Endothelial cell of umbilical vein (primary cell): ENCODE measurements around the gene KLC4. TPM values are rescaled to one million over a fixed set of nuclear protein-coding genes. Genes with fewer than 3 reads are reported as not detected.
"Not testable (repeated sequence)": the region's sequence is repeated elsewhere in the genome, so short reads cannot be mapped to it uniquely, and the experiment has no call there.

Source experiments
- BruUV-seq: library from RNA; stranded (reverse); fragments of 400-500 nt; replicated peaks from 2 replicates; lab custom pipeline; 2021; lab: Mats Ljungman, UMichigan
- CTCF ChIA-PET: fragments of 300-600, 350-600 bp; sonication (Branson Sonifier 250); formaldehyde crosslinking; loops from one replicate; lab custom pipeline; 2021; ENCODE audit warnings: antibody characterized with exemption, inconsistent platforms; lab: Charles Lee
- POLR2A ChIA-PET: fragments of 300-600, 350-600 bp; sonication (Branson Sonifier 250); formaldehyde crosslinking; loops from one replicate; lab custom pipeline; 2021; ENCODE audit warnings: antibody characterized with exemption, inconsistent platforms; lab: Charles Lee
- DNase-seq: peaks from one replicate; pipeline ENCODE4 v3.0.0-alpha.2; 2011; ENCODE audit warnings: low read depth, low spot score
- FAIRE-seq: peaks from 2 replicates; lab custom pipeline; 2011; peaks lifted over from hg19 to GRCh38; lab: Jason Lieb, UNC
- H2AFZ ChIP-seq: 2 replicates; pipeline ENCODE4 v1.6.0; 2012; ENCODE audit warnings: low read depth, low read length, control low read depth, inconsistent platforms
- H3K27ac ChIP-seq: 2 replicates; pipeline ENCODE4 v1.5.1; 2011; ENCODE audit warnings: low read depth, mild to moderate bottlenecking, control low read depth, low read length, moderate library complexity; ENCODE audit not compliant: insufficient read depth
- H3K27me3 ChIP-seq, 2 experiments: 2 replicates each; pipeline versions ENCODE4 v1.6.0 to v1.6.1; 2011; ENCODE audit warnings: low read length in 2 of 2, mixed read lengths in 1 of 2; ENCODE audit not compliant: control insufficient read depth in 2 of 2, insufficient read depth in 2 of 2
- H3K36me3 ChIP-seq, 2 experiments: 2 replicates in 1 of 2; 3 replicates in 1 of 2; pipeline ENCODE4 v1.5.1; 2011; ENCODE audit warnings: low read length in 2 of 2, mild to moderate bottlenecking in 1 of 2, moderate library complexity in 1 of 2; ENCODE audit not compliant: control insufficient read depth in 2 of 2, insufficient read depth in 2 of 2; ENCODE audit errors: extremely low read depth in 1 of 2
- H3K4me1 ChIP-seq: 3 replicates; pipeline ENCODE4 v1.5.1; 2011; ENCODE audit warnings: mild to moderate bottlenecking, low read length; ENCODE audit not compliant: control insufficient read depth, insufficient read depth; ENCODE audit errors: extremely low read depth
- H3K4me2 ChIP-seq: 2 replicates; pipeline ENCODE4 v1.6.1; 2011; ENCODE audit warnings: low read length, control low read depth, mixed read lengths; ENCODE audit not compliant: insufficient read depth
- H3K4me3 ChIP-seq, 3 experiments: fragments of 200-600 bp in 1 of 3; sonication (generic), shearing (Covaris generic) in 1 of 3; replicated peaks in 1 of 3; 2 replicates each; pipeline ENCODE4 v1.5.1; 2011 to 2016; ENCODE audit warnings: control low read depth in 3 of 3, low read length in 3 of 3, mild to moderate bottlenecking in 2 of 3, inconsistent platforms in 1 of 3, low read depth in 1 of 3, moderate library complexity in 1 of 3; ENCODE audit not compliant: insufficient read depth in 1 of 3
- H3K79me2 ChIP-seq: 2 replicates; pipeline ENCODE4 v1.6.0; 2012; ENCODE audit warnings: low read length, inconsistent platforms; ENCODE audit not compliant: control insufficient read depth, insufficient read depth
- H3K9ac ChIP-seq: replicated peaks from 2 replicates; pipeline ENCODE3; 2011; ENCODE audit warnings: low read length, control low read depth; ENCODE audit not compliant: insufficient read depth; ENCODE audit errors: extremely low read depth
- H3K9me1 ChIP-seq: replicated peaks from 3 replicates; pipeline ENCODE4 v1.6.0; 2011; ENCODE audit warnings: mild to moderate bottlenecking, low read length; ENCODE audit not compliant: control insufficient read depth, insufficient read depth; ENCODE audit errors: extremely low read depth
- H3K9me3 ChIP-seq: replicated peaks from 2 replicates; pipeline ENCODE4 v1.5.1; 2012; ENCODE audit warnings: low read length, inconsistent platforms; ENCODE audit not compliant: control insufficient read depth, insufficient read depth
- H4K20me1 ChIP-seq: replicated peaks from 2 replicates; pipeline ENCODE3; 2011; ENCODE audit warnings: mild to moderate bottlenecking, low read length; ENCODE audit not compliant: control insufficient read depth, insufficient read depth; ENCODE audit errors: extremely low read depth
- CTCF ChIP-seq, 2 donors: IDR thresholded peaks; 1 replicate in 1 of 2; 2 replicates in 1 of 2; pipeline ENCODE4 v1.5.1; 2011; ENCODE audit warnings: low read length in 2 of 2, mild to moderate bottlenecking in 2 of 2, moderate library complexity in 2 of 2, control low read depth in 1 of 2, inconsistent platforms in 1 of 2, low read depth in 1 of 2; ENCODE audit not compliant: insufficient read depth in 1 of 2; ENCODE audit errors: extremely low read depth in 1 of 2
- EZH2 ChIP-seq: IDR thresholded peaks from 2 replicates; pipeline ENCODE4 v1.6.1; 2012; ENCODE audit warnings: borderline replicate concordance, low read depth, mild to moderate bottlenecking, moderate library complexity, low read length, inconsistent platforms; ENCODE audit not compliant: severe bottlenecking
- FOS ChIP-seq: IDR thresholded peaks from 2 replicates; pipeline ENCODE4 v1.6.1; 2011; ENCODE audit warnings: mild to moderate bottlenecking, low read length, moderate library complexity, borderline replicate concordance; ENCODE audit not compliant: insufficient read depth
- GATA2 ChIP-seq: IDR thresholded peaks from 2 replicates; pipeline ENCODE4 v1.7.0; 2011; ENCODE audit warnings: low read depth, mild to moderate bottlenecking, moderate library complexity, mixed read lengths, low read length; ENCODE audit not compliant: insufficient read length, insufficient read depth
- JUN ChIP-seq: IDR thresholded peaks from 2 replicates; pipeline ENCODE4 v1.6.1; 2011; ENCODE audit warnings: borderline replicate concordance, low read depth; ENCODE audit not compliant: insufficient read length, insufficient read depth
- MAX ChIP-seq: IDR thresholded peaks from 2 replicates; pipeline ENCODE4 v1.6.1; 2011; ENCODE audit not compliant: insufficient read depth, insufficient read length
- MYC ChIP-seq: IDR thresholded peaks from one replicate; pipeline ENCODE4 v1.6.1; 2011; ENCODE audit warnings: mild to moderate bottlenecking, low read depth, low read length
- POLR2A ChIP-seq: IDR thresholded peaks from 2 replicates; pipeline ENCODE4 v1.6.1; 2012; ENCODE audit warnings: low read depth, mild to moderate bottlenecking, control low read depth, low read length
- POLR2AphosphoS5 ChIP-seq: IDR thresholded peaks from 2 replicates; pipeline ENCODE4 v1.6.1; 2012; ENCODE audit warnings: low read depth, mild to moderate bottlenecking, control low read depth, low read length, moderate library complexity; ENCODE audit not compliant: insufficient read depth
- dilution Hi-C: fragments of 300-500 bp; cut with MboI; formaldehyde crosslinking; loops from one replicate; pipeline ENCODE4 v1.15.0; 2019; ENCODE audit warnings: low sequenced_read_pairs; ENCODE audit not compliant: extremely low pct_ligation_motif_present
- intact Hi-C: fragments of 100-400 bp; cut with micrococcal nuclease; formaldehyde crosslinking; loops from one replicate; pipeline ENCODE4 v1.10.0; 2022
- polyA plus RNA-seq, 4 experiments: library from polyadenylated mRNA; depleted of rRNA in 3 of 4; stranded (reverse) in 3 of 4; unstranded in 1 of 4; fragments of >200 nt; gene quantifications; 2 replicates each; pipeline versions ENCODE4 v1.2.1 to v1.2.3, GENCODE V29; 2011 to 2012; ENCODE audit warnings: missing spikeins in 1 of 4
- total RNA-seq: library from RNA; stranded (reverse); gene quantifications from 2 replicates; pipeline ENCODE4 v1.2.3, GENCODE V29; 2021

The KLC4 gene
- total and polyA plus RNA-seq, 2 donors (not counting 3 experiments of a cell fraction or from before 2014, with no cell fraction given) = 17.7 to 26.8 TPM

- BruUV-seq = no TSS peak
- intact Hi-C loops (no loop called here), dilution Hi-C loops (no loop called here)
- POLR2A ChIA-PET = no interaction called here
- H4K20me1 ChIP-seq = no peaks in the 10 kb centered on the region
- no peaks in the 10 kb centered on the region for H3K9me1 ChIP-seq
- H3K27ac ChIP-seq = no peak overlapping the region
- no peak overlapping the region for H3K9ac ChIP-seq
- no peak overlapping the region for H3K4me3 ChIP-seq
- no peaks in the 10 kb centered on the region for H3K27me3 ChIP-seq
- no peak for TF ChIP-seq MAX
- no peak for TF ChIP-seq MYC
- no peak for TF ChIP-seq GATA2
- no peak for TF ChIP-seq CTCF (IDR thresholded peaks at IDR 0.05; ENCODE audit: extremely low read depth in 1 of 2, insufficient read depth in 1 of 2, low read depth in 1 of 2, low read length in 2 of 2)
- no peak for TF ChIP-seq FOS
- TF ChIP-seq POLR2AphosphoS5 = no peak
- TF ChIP-seq EZH2 = no peak
- TF ChIP-seq POLR2A = no peak
- TF ChIP-seq JUN = no peak
- no peak overlapping the region for H3K4me2 ChIP-seq
- DNase-seq (no peak), FAIRE-seq (no peak)
- CTCF ChIA-PET = interaction anchor here (1.3 to 1.9 kb wide), 2 partner anchors 14 to 28 kb away, joined by 3 to 6 read pairs; no protein-coding TSS in a partner anchor
- H2AFZ ChIP-seq = no peak overlapping the region
- no peaks in the 10 kb centered on the region for H3K9me3 ChIP-seq
- H3K36me3 ChIP-seq = no peaks in the 10 kb centered on the region
- H3K4me1 ChIP-seq = no peaks in the 10 kb centered on the region
- no peaks in the 10 kb centered on the region for H3K79me2 ChIP-seq
These were observed 55.9 kb downstream of the KLC4 start for GRCh38 chr6:43115365-43115764.

- H3K4me2 ChIP-seq, FAIRE-seq, H3K4me1 ChIP-seq, DNase-seq, BruUV-seq, H3K9me3 ChIP-seq, H3K27me3 ChIP-seq, dilution Hi-C loops, CTCF ChIA-PET, H4K20me1 ChIP-seq, H2AFZ ChIP-seq, H3K9me1 ChIP-seq, H3K4me3 ChIP-seq, H3K79me2 ChIP-seq, intact Hi-C loops, POLR2A ChIA-PET, H3K36me3 ChIP-seq, H3K27ac ChIP-seq, H3K9ac ChIP-seq: not testable (repeated sequence)
These were observed 58.0 kb downstream of the KLC4 start for GRCh38 chr6:43117466-43117865.
